LNCaP clone FGC (cell line): ENCODE results near the gene VWA5B1.

Experiments
- DNase-seq: peaks from one replicate; pipeline ENCODE4 v3.0.0-alpha.2; 2011; ENCODE audit warnings: low read depth
- H3K4me3 ChIP-seq: 2 replicates; pipeline ENCODE4 v1.5.1; 2011; ENCODE audit warnings: mild to moderate bottlenecking, low read depth, low read length, control low read depth
- TF ChIP-seq, protein P1 (sequence below): IDR thresholded peaks from 2 replicates; pipeline ENCODE4 v1.5.1; 2012; ENCODE audit warnings: mild to moderate bottlenecking; ENCODE audit not compliant: control insufficient read depth, insufficient read depth; ENCODE audit errors: extremely low read depth

Gene VWA5B1

DNA sequence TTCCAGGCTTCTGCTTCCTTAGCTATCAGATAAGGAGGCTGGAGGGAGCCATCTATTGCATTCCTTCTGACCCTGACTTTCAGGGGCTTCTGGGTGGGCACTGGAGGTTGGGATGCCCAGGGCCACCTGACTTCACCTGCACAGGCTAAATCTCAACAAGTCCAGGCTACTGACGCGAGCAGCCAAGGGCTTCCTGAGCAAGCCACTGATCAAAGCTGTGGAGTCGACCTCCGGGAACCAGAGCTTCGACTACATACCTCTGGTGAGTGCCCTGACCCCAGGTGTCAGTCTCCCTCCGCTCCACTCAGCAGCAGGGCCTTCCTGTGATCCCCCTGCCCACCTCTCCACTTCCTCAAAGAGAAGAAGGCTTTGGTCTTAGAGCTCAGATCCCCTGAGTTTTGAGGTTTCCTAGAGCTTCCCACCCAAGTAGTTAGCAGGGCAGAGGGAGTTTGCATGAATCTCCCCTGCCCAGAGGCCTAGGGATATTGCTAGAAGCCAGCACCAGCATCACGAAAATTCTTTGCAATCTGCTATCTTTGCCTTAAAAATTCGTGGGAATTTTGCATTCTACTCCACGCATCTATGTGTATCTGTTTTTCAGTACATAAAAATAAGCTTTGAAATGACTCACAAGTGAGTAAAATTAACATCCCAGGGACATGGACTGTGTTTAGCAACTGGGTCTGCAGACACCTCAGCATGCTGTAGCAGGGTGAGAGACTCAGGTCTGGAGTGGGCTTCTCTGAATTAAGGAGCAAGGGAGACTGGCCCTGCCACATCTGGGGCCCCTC, 61.4 kb downstream of the VWA5B1 start:
- H3K4me3 ChIP-seq, result no peak overlapping the region
- DNase-seq, result no peak
- TF ChIP-seq, protein P1, sequence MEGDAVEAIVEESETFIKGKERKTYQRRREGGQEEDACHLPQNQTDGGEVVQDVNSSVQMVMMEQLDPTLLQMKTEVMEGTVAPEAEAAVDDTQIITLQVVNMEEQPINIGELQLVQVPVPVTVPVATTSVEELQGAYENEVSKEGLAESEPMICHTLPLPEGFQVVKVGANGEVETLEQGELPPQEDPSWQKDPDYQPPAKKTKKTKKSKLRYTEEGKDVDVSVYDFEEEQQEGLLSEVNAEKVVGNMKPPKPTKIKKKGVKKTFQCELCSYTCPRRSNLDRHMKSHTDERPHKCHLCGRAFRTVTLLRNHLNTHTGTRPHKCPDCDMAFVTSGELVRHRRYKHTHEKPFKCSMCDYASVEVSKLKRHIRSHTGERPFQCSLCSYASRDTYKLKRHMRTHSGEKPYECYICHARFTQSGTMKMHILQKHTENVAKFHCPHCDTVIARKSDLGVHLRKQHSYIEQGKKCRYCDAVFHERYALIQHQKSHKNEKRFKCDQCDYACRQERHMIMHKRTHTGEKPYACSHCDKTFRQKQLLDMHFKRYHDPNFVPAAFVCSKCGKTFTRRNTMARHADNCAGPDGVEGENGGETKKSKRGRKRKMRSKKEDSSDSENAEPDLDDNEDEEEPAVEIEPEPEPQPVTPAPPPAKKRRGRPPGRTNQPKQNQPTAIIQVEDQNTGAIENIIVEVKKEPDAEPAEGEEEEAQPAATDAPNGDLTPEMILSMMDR, result no peak

DNA sequence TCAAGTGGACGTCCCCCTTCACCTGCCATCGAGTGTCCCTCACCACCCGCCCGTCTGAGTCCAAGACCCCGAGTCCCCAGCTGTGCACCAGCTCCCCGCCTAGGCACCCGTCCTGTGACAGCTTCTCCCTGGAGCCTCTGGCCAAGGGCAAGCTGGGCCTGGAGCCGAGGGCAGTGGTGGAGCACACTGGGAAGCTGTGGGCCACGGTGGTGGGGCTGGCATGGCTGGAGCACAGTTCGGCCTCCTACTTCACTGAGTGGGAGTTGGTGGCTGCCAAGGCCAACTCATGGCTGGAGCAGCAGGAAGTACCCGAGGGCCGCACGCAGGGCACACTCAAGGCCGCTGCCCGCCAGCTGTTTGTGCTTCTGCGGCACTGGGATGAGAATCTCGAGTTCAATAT, 63.2 kb downstream of the VWA5B1 start:
- H3K4me3 ChIP-seq, result no peak overlapping the region
- TF ChIP-seq, protein P1, result no peak
- DNase-seq, result no peak

DNA sequence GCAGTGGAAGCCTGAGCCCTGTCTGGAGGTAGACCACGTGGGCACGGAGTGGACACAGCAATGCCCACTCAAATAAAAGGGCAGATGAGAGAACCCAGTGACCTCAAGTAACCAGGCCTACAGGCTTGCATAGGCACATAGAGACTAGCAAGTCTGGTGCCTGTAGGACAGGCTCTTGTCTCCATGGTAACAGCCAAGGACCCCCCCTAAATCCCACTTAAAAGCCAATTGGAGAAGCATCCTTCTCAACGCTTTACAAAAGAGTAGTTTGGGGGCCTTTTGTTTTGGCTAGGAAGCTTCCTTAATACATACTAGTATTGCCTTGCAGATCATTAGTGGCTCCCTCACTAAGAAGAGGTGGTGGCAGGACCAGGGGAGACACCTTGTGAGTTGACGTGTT, 63.9 kb downstream of the VWA5B1 start:
- DNase-seq, result no peak
- H3K4me3 ChIP-seq, result no peak overlapping the region
- TF ChIP-seq, protein P1, result no peak

DNA sequence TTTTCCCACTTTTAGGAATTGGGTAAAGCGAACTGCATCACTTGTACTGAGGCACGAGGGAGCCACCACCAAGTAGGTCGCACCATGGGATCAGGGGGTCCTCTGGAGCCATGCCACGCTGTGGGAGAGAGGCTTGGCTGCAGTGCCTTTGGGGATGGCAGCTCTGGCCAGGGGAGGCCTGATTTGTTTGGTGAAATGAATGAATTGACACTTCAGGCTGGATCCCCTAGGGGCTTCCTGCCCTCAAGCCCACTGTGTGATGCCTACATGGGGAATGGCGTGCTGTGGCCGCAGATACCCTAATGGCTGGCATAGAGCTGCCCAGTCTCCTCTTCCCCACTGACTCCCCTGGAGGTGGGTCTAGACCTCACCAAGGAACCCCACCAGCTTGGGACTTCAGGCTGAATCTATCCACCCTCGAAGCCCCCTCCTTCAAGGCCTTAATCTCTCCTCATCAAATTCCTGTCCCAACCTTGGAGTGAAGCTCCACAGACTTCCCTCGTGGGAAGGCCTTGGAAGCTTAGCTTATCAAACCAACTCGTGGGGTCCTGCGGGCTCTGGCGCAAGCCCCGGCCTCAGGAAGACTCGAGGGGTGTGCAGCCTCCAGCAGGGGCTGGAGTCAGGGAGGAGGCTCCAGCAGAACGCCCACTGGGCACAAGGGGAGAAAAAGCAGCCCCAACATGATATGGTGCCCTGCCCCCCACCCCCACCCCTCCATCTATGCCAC, 64.6 kb downstream of the VWA5B1 start:
- H3K4me3 ChIP-seq, result no peak overlapping the region
- no peak for DNase-seq
- TF ChIP-seq, protein P1, result no peak

DNA sequence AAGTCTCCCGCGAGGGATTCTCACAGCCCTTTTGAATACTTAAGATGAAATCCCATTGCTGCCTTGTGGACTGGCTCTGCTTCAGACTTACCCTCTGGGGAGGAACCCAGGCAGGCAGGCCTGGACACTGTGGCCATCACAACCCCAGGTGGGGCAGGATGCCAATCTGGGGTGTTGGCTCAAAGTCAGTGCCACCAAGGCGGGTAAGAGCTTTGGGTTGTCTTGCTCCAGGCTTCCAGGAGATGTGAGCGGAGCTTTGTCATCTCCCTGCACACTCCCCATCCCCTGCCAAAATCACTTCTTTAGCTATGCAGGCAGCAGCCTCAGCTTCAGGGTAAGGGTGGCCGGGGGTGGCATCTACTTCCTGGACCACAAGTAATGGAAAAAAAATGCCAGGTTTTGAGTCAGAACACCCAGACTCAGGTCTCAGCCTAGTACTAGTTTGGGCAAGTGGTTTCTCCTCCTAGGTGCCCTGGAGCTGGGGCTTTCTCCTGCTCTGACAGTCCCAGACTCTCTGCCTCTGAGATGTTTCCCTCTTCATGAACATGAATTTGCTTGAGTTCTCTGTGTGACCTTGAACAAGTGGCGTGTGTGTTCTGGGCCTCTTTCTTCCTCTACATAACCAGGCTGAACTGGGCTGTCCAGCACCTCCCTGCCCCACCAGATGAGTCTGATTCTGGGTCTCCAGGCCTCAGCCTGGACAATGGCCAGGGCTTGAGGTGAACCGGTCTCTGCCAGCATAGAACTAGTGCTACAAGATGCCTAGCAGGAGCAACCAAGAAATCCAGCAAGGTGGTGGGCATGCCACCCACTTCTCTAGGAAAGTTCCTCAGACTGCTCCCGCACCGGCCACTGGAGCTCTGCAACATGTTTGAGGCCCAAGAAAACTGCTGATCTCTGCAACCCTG, 65.4 kb downstream of the VWA5B1 start:
- DNase-seq, result no peak
- H3K4me3 ChIP-seq, result no peak overlapping the region
- TF ChIP-seq, protein P1, result no peak

DNA sequence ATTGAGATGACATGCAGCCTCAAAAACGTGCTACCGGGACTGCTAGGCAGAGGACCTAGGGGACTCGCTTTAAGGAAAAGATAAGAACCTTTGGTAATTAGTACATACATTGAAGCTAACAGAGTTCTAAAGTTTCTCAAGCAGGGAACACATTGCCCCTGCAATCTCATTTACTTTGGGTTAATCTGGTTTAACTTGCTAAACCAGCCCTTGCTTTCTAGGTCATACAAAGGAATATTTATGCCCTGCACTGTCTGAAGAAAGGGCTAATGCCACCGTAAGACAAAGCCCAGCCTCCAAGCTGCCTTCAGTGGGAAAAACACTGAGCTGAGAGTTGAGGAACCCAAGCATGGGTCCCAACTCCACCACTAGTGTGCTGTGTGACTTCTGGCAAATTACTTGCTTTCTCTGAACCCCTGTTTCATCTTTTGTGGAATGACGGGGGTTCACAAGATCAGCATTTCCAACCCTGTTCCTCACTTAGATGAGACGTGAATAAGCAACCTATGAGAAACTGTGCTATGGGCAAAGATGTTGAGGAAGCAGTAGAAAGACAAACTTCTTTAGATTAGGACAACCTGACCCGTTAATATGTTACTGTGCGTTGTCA, 66.3 kb downstream of the VWA5B1 start:
- H3K4me3 ChIP-seq, result no peak overlapping the region
- peak; percentile 38 for DNase-seq
- TF ChIP-seq, protein P1, result no peak
